Psoas muscle (tissue), 8 donors: ENCODE results near the gene CLBA1. TPM values are rescaled to one million over a fixed set of nuclear protein-coding genes. Genes with fewer than 3 reads are reported as not detected.

Experiments used
- ATAC-seq, 4 donors: fragments of 200-7000 bp; cut with Tn5 transposase; one replicate each; pipeline ENCODE4 v1.9.1; 2020; ENCODE audit warnings: moderate library complexity in 3 of 4, mild to moderate bottlenecking in 2 of 4
- DNase-seq, 2 donors: peaks; one replicate each; pipeline ENCODE4 v3.0.0-alpha.2; 2020
- H3K27ac ChIP-seq: fragments of 200-600 bp; one replicate; pipeline ENCODE4 v1.8.0; 2022
- H3K27me3 ChIP-seq, 3 donors: fragments of 200-600 bp in 1 of 3; one replicate each; pipeline versions ENCODE4 v1.6.1 to v1.8.0; 2013 to 2022; ENCODE audit warnings: low read length in 2 of 3, mild to moderate bottlenecking in 2 of 3, moderate library complexity in 1 of 3; ENCODE audit not compliant: insufficient read depth in 3 of 3
- H3K36me3 ChIP-seq, 2 donors: fragments of 200-600 bp in 1 of 2; one replicate each; pipeline versions ENCODE4 v1.6.1 to v1.8.0; 2013 to 2022; ENCODE audit warnings: low read depth in 1 of 2, mild to moderate bottlenecking in 1 of 2, moderate library complexity in 1 of 2; ENCODE audit not compliant: insufficient read depth in 1 of 2
- H3K4me1 ChIP-seq: fragments of 200-600 bp; one replicate; pipeline ENCODE4 v1.8.0; 2022
- H3K4me3 ChIP-seq: fragments of 200-600 bp; one replicate; pipeline ENCODE4 v1.8.0; 2022; ENCODE audit warnings: mild to moderate bottlenecking
- H3K9me3 ChIP-seq: fragments of 200-600 bp; one replicate; pipeline ENCODE4 v1.8.0; 2022
- WGBS, 3 donors: extraction: QIAGEN DNeasy Blood & Tissue Kit; methylation state at CpG; one replicate each; pipeline versions ENCODE4 v1.1.6 to v1.1.7; 2013; 5-methylcytosine and 5-hydroxymethylcytosine counted together
- intact Hi-C, 2 donors: fragments of 100-400 bp; cut with DNase I; formaldehyde crosslinking; loops; one replicate each; pipeline versions ENCODE4 v1.11.0 to v1.14.2; 2022
- polyA plus RNA-seq, 3 donors: library from polyadenylated mRNA; stranded (reverse); fragments of 200-250 nt; gene quantifications; one replicate each; pipeline ENCODE4 v1.2.3, GENCODE V29; 2013
- total RNA-seq, 4 donors: library from RNA; stranded (reverse); fragmentation: NEBNext Ultra II Directional in 2 of 4; extraction: Animal tissue kit (Norgen Biotek cat#: 25700) in 2 of 4; gene quantifications; one replicate each; pipeline versions ENCODE4 v1.2.1 to v1.2.4, GENCODE V29; 2021 to 2023
- TF ChIP-seq, protein P1 (sequence below): fragments of 200-600 bp; IDR thresholded peaks from one replicate; pipeline ENCODE4 v1.8.0; 2022; ENCODE audit warnings: antibody characterized with exemption
- donor health status: healthy with polysubstance abuse.
- donor health status: DM: no; HTN: no; CAD: no; lungs with moderate emphysema.
- donor health status: Bipolar disorder and iron deficiency.
- donor health status: healthy.
- donor health status: DM: yes; HTN: yes; CAD: no.
- donor health status: DM: no; HTN: no; CAD: no.
- donor health status: DM: no; HTN: no; CAD: no.
- donor health status: DM: yes; HTN: yes; CAD: no.

CLBA1 gene
- total and polyA plus RNA-seq, 7 donors = 1.3 to 6.8 (median 1.7) TPM

DNA sequence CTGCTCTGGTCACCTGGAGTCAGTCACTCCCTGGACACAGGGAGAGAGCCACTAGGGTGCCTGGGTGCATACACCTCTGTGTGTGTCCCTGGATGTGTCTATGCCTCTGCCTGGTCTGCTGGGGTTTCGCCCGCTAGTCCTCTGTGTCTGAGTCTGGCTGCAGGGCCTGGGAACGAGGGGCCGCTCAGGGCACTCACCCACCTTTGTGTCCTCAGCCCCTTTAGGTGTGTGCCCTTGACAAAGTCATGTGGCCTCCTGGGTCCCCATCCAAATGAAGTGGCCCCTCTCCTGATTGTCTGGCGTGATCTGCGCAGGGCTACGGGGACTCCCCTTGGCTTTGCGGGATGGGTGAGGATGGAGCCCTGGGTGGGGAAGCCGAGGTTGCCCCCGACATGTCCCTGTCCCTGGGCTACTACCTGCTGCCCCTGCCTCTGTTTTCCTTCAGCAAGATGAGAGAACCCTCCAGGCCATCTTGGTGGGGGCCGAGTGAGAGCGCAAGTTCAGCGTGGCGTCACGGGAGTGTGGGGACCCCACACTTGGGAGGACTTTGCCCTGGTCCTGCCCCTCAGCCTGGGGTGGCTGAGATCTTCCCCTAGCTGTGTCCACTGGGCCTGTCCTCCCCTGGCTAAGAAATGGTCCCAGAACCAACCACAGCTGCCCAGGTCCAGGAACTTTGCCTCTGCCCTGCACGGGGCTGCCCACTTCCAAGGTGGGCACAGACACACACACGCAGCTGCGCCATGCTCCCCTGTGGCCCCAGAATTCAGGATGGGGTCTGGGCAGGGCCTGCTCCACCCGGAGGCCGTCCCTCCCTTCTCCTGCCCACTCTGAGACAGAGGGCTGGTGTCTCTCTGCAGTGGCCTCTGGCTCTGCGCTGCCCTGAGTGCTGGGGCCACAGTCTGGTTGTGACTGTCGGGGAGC lies 4.7 kb upstream of the CLBA1 start:
- H3K4me1 ChIP-seq = peaks cover 27% of the 10 kb centered on the region
- DNase-seq = peak in 1 of 2 donors; percentile 54
- intact Hi-C loops = loop anchor here in 1 of 2 donors (2.0 kb wide), 1 partner anchor 40 kb away; the partner anchor contains the start of gene CDCA4
- no peaks in the 10 kb centered on the region for H3K9me3 ChIP-seq
- H3K4me3 ChIP-seq = no peak overlapping the region
- peak in 1 of 4 donors; percentile 12 for ATAC-seq
- no peaks in the 10 kb centered on the region for H3K36me3 ChIP-seq
- WGBS, 3 donors = 81 to 91% (median 85%) methylated on average over 22 of the region's 22 CpGs
- H3K27me3 ChIP-seq = peaks cover 0 to 4% (median 0%) of the 10 kb centered on the region in 3 donors
- peak overlapping the region; percentile 39 for H3K27ac ChIP-seq
- TF ChIP-seq, protein P1, sequence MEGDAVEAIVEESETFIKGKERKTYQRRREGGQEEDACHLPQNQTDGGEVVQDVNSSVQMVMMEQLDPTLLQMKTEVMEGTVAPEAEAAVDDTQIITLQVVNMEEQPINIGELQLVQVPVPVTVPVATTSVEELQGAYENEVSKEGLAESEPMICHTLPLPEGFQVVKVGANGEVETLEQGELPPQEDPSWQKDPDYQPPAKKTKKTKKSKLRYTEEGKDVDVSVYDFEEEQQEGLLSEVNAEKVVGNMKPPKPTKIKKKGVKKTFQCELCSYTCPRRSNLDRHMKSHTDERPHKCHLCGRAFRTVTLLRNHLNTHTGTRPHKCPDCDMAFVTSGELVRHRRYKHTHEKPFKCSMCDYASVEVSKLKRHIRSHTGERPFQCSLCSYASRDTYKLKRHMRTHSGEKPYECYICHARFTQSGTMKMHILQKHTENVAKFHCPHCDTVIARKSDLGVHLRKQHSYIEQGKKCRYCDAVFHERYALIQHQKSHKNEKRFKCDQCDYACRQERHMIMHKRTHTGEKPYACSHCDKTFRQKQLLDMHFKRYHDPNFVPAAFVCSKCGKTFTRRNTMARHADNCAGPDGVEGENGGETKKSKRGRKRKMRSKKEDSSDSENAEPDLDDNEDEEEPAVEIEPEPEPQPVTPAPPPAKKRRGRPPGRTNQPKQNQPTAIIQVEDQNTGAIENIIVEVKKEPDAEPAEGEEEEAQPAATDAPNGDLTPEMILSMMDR = no peak

DNA sequence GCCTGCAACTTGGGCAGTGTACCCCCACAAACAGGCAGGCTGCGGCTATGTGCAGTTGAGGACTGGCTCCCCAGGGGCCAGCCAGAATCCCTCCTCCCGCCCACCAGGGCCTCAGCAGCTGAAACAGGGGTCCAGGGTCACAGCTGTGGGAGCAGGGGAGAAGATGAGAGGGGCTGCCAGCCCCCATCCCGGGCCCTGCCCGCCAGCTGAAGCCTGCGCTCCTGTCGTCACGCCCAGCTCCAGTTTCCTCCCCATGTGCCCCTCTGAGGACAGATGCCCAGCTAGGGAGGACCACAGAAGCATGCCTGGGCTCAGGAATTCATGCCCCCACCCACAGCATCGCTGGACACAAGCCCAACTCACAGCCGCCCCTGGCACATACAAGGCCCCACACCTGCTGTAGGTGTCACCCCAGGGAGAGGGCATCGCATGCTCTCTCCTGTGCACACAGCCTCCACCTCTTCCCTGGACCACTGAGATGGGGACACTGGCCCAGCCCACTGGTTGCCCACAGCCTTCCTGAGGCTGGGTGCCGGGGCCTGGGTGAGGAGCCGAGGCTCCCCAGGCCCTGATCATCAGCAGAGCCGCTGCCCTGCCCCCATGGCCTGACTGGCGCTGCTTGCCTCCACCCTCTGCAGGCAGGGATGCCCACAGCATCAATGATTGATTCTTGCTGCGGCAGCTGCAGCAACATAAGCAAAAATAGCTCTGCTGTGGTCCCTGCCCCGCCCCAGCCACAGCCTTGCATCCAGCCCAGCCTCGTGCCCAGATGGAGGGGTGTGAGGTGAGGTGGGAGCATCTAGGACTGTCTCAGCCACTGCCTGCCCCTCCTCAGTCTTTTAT lies 3.7 kb upstream of the CLBA1 start:
- H3K4me3 ChIP-seq = no peak overlapping the region
- TF ChIP-seq, protein P1 = no peak
- no peaks in the 10 kb centered on the region for H3K9me3 ChIP-seq
- H3K27ac ChIP-seq = no peak overlapping the region
- peaks cover 0 to under 1% (median 0%) of the 10 kb centered on the region in 3 donors for H3K27me3 ChIP-seq
- DNase-seq (no peak), ATAC-seq (no peak)
- intact Hi-C loops = loop anchor here in 1 of 2 donors (2.0 kb wide), 1 partner anchor 39 kb away; the partner anchor contains the start of gene CDCA4
- 63 to 70% (median 68%) methylated on average over 16 to 17 of the region's 17 CpGs for WGBS, 3 donors
- H3K4me1 ChIP-seq = peaks cover 26% of the 10 kb centered on the region
- no peaks in the 10 kb centered on the region for H3K36me3 ChIP-seq

DNA sequence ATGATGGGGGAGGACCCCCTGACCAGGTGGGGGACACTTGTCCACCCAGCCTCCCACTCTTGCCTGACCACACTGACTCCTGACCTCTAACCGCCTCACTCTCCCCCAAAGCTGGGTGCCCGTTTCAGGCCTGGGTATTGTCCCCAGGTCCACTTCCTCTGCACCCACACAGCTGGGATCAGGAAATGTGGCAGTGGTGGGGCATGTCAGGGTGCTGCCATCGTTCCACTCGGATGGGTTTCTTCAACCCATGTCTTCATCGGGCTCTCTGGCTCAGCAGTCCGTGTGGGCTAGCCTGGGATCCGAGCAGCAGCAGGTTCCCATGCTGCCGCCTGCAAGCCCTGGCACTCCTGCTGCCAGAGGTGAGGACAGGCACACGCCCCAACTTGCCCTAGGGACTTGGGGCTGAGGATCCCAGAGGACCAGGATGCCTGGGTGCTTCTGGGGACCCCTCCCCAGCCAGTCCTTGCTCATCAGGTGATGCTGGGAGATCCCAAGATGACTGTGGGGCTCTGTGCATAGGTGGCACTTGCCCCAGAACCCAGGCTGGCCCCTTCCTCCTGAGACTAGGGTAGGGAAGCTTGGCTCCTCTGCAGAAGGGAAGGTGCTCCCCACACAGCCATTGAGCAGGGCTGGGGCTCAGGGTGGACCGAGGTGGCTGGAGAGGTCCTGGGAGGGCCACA lies 2.9 kb upstream of the CLBA1 start:
- no peak overlapping the region for H3K27ac ChIP-seq
- H3K9me3 ChIP-seq = no peaks in the 10 kb centered on the region
- DNase-seq = no peak
- H3K4me3 ChIP-seq = no peak overlapping the region
- H3K36me3 ChIP-seq = no peaks in the 10 kb centered on the region
- no peaks in the 10 kb centered on the region for H3K27me3 ChIP-seq
- peaks cover 18% of the 10 kb centered on the region for H3K4me1 ChIP-seq
- intact Hi-C loops = no loop called here
- ATAC-seq = no peak
- TF ChIP-seq, protein P1 = no peak
- 75 to 81% (median 77%) methylated on average over 9 to 10 of the region's 10 CpGs for WGBS, 3 donors

DNA sequence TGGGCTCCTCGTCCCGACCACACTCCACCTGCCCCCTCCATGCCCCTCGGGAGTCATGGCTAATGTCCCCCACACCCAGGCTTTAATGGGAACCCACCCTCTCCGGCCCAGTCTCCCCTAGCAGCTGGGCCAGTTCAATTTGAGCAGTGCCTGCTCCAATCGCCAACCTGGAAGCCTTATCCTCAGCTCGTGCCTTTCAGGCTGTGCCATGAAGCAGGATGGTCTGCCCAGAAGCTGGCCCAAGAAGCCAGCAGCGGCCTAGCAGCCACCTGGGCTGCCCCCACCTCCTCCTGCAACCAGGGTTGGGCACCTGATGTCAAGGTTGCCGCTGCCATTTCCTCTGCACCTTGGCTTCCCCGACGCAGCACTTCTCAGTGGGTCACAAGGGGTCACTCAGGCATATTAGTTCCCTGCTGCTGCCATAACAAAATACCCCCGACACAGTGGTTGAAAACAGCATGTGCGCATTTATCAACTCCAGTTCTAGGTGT lies 2.3 kb upstream of the CLBA1 start:
- H3K4me1 ChIP-seq = peaks cover 17% of the 10 kb centered on the region
- intact Hi-C loops = no loop called here
- ATAC-seq (no peak), DNase-seq (no peak)
- TF ChIP-seq, protein P1 = no peak
- 74 to 76% (median 75%) methylated on average over 10 to 12 of the region's 12 CpGs for WGBS, 3 donors
- H3K9me3 ChIP-seq = no peaks in the 10 kb centered on the region
- no peaks in the 10 kb centered on the region for H3K27me3 ChIP-seq
- no peak overlapping the region for H3K4me3 ChIP-seq
- no peaks in the 10 kb centered on the region for H3K36me3 ChIP-seq
- H3K27ac ChIP-seq = no peak overlapping the region
